ENCODE data around the gene ZNF486. TPM values are rescaled to one million over a fixed set of nuclear protein-coding genes. Genes with fewer than 3 reads are reported as not detected.
"Not testable (repeated sequence)": the region's sequence is repeated elsewhere in the genome, so short reads cannot be mapped to it uniquely, and the experiment has no call there.

Gene ZNF486
- 5.4 and 8.4 TPM in 2 replicates for total RNA-seq
- polyA plus RNA-seq: 2.2 and 3.3 TPM in 2 replicates
- 2.8 and 3.8 TPM in 2 replicates for polyA plus RNA-seq (2011; cell fraction: cytosol; rRNA removed)
- polyA plus RNA-seq (2011; cell fraction: nucleus; rRNA removed): 3.8 and 5.4 TPM in 2 replicates
- 3.9 and 5.1 TPM in 2 replicates for polyA plus RNA-seq (2012)
- polyA minus RNA-seq: 6.3 and 7.1 TPM in 2 replicates
- not detected for polyA minus RNA-seq (2011; cell fraction: cytosol; rRNA and poly(A)+ RNA removed)
- 4.8 and 6.6 TPM in 2 replicates for polyA minus RNA-seq (2011; cell fraction: nucleus; rRNA and poly(A)+ RNA removed)
- Bru-seq, nascent RNA: percentile 81 among the genes with signal in this experiment
- BruChase-seq, experiment 1, labeled RNA remaining after a 6-hour chase: percentile 50 among the genes with signal in this experiment
- BruChase-seq, experiment 2, labeled RNA remaining after a 2-hour chase: percentile 59 among the genes with signal in this experiment
- long read RNA-seq, partial matches to known transcripts: 0 of 5 reads
- long read RNA-seq, other reads (novel, unspliced or antisense): 2 of 5 reads

- BruUV-seq (replicated peaks): TSS peak; percentile 87
- dilution Hi-C loops (cut with MboI; ENCODE audit: extremely low pct_ligation_motif_present, low sequenced_read_pairs) (no loop called here), intact Hi-C loops (cut with micrococcal nuclease) (loop anchor here (1.0 to 5.0 kb wide), 2 partner anchors 71 to 390 kb away; no protein-coding TSS in a partner anchor)
- H4K20me1 ChIP-seq (replicated peaks; ENCODE audit: control insufficient read depth, extremely low read depth, insufficient read depth, low read length): no peaks in the 10 kb centered on the region
- H3K4me1 ChIP-seq (ENCODE audit: control insufficient read depth, extremely low read depth, insufficient read depth, low read length): no peaks in the 10 kb centered on the region
- peak within 1 kb of the TSS; percentile 73 for H3K4me2 ChIP-seq (ENCODE audit: insufficient read depth, low read length)
- peak; percentile 96 for FAIRE-seq
- no peaks in the 10 kb centered on the region for H3K9me3 ChIP-seq (replicated peaks; ENCODE audit: control insufficient read depth, insufficient read depth, low read length)
- POLR2A ChIA-PET: interaction anchor here (0.7 to 1.1 kb wide), 5 partner anchors 70 to 975 kb away, joined by 3 to 4 read pairs (median 3); partner anchors contain the start of genes ZNF431, ZNF626 and ZNF93
- TF ChIP-seq GATA2 (IDR thresholded peaks at IDR 0.05; ENCODE audit: insufficient read depth, insufficient read length, low read depth, low read length) (no peak), POLR2AphosphoS5 (IDR thresholded peaks at IDR 0.05; ENCODE audit: insufficient read depth, low read depth, low read length) (peak; percentile 24), POLR2A (IDR thresholded peaks at IDR 0.05; ENCODE audit: low read depth, low read length) (peak; percentile 31)
- CTCF ChIA-PET: interaction anchor here (1.2 to 2.7 kb wide), 2 partner anchors 71 to 115 kb away, joined by 3 to 9 read pairs; no protein-coding TSS in a partner anchor
- peaks cover 0 to 2% of the 10 kb centered on the region in 2 experiments for H3K36me3 ChIP-seq (ENCODE audit: control insufficient read depth in 2 of 2, extremely low read depth in 1 of 2, insufficient read depth in 2 of 2, low read length in 2 of 2)
- peak within 1 kb of the TSS; percentile 94 for H3K27ac ChIP-seq (ENCODE audit: insufficient read depth, low read depth, low read length)
- H3K27me3 ChIP-seq (ENCODE audit: control insufficient read depth in 2 of 2, insufficient read depth in 2 of 2, low read length in 2 of 2): no peaks in the 10 kb centered on the region
- peak within 1 kb of the TSS; percentile 84 for H3K9ac ChIP-seq (replicated peaks; ENCODE audit: extremely low read depth, insufficient read depth, low read length)
- H3K79me2 ChIP-seq (ENCODE audit: control insufficient read depth, insufficient read depth, low read length): peaks cover 13% of the 10 kb centered on the region
- H2AFZ ChIP-seq (ENCODE audit: low read depth, low read length): peak within 1 kb of the TSS; percentile 94
- peak within 1 kb of the TSS; percentile 76 to 86 (median 77) for H3K4me3 ChIP-seq (replicated peaks in 1 of 3; ENCODE audit: insufficient read depth in 1 of 3, low read depth in 1 of 3, low read length in 3 of 3)
- peak; percentile 95 for DNase-seq (ENCODE audit: low read depth, low spot score)
- H3K9me1 ChIP-seq (replicated peaks; ENCODE audit: control insufficient read depth, extremely low read depth, insufficient read depth, low read length): no peaks in the 10 kb centered on the region
These were observed at the start of gene ZNF486 for GRCh38 chr19:20167020-20167644. ZNF486 (plus strand) TSS chr19:20167214; CDS start chr19:20167331, 117 bp downstream.

GRCh38 chr19:20118064-20118839 is 48.8 kb upstream of the ZNF486 start:
- H3K4me3 ChIP-seq (replicated peaks in 1 of 3; ENCODE audit: insufficient read depth in 1 of 3, low read depth in 1 of 3, low read length in 3 of 3); POLR2A ChIA-PET; BruUV-seq (replicated peaks); H3K9me1 ChIP-seq (replicated peaks; ENCODE audit: control insufficient read depth, extremely low read depth, insufficient read depth, low read length); H3K27ac ChIP-seq (ENCODE audit: insufficient read depth, low read depth, low read length); H3K4me1 ChIP-seq (ENCODE audit: control insufficient read depth, extremely low read depth, insufficient read depth, low read length); FAIRE-seq; H2AFZ ChIP-seq (ENCODE audit: low read depth, low read length); DNase-seq (ENCODE audit: low read depth, low spot score); H3K9ac ChIP-seq (replicated peaks; ENCODE audit: extremely low read depth, insufficient read depth, low read length); H4K20me1 ChIP-seq (replicated peaks; ENCODE audit: control insufficient read depth, extremely low read depth, insufficient read depth, low read length); dilution Hi-C loops (cut with MboI; ENCODE audit: extremely low pct_ligation_motif_present, low sequenced_read_pairs); CTCF ChIA-PET; H3K36me3 ChIP-seq (ENCODE audit: control insufficient read depth in 2 of 2, extremely low read depth in 1 of 2, insufficient read depth in 2 of 2, low read length in 2 of 2); H3K27me3 ChIP-seq (ENCODE audit: control insufficient read depth in 2 of 2, insufficient read depth in 2 of 2, low read length in 2 of 2); H3K4me2 ChIP-seq (ENCODE audit: insufficient read depth, low read length); H3K79me2 ChIP-seq (ENCODE audit: control insufficient read depth, insufficient read depth, low read length); intact Hi-C loops (cut with micrococcal nuclease): not testable (repeated sequence)
- peaks cover 11% of the 10 kb centered on the region for H3K9me3 ChIP-seq (replicated peaks; ENCODE audit: control insufficient read depth, insufficient read depth, low read length)
